Lung microvascular endothelial cell (primary cell): ENCODE measurements around the gene NR1H3. TPM values are rescaled to one million over a fixed set of nuclear protein-coding genes. Genes with fewer than 3 reads are reported as not detected.
"Not testable (repeated sequence)": the region's sequence is repeated elsewhere in the genome, so short reads cannot be mapped to it uniquely, and the experiment has no call there.

ENCODE experiments used
- DNase-seq, 2 donors: peaks; one replicate each; pipeline versions ENCODE4 v3.0.0 to v3.0.0-alpha.2; 2010; ENCODE audit warnings: low read depth in 2 of 2
- total RNA-seq: library from RNA; depleted of rRNA; stranded (reverse); fragments of >200 nt; gene quantifications from 2 replicates; pipeline ENCODE4 v1.2.1, GENCODE V29; 2014

NR1H3 gene
- total RNA-seq, 1 donor from 2014 or later: 29.8 TPM

- DNase-seq: no peak
Observed at GRCh38 chr11:47305734-47306483, 48.1 kb downstream of the NR1H3 start.

GRCh38 chr11:47306484-47306844, 48.7 kb downstream of the NR1H3 start:
- no peak for DNase-seq

DNA sequence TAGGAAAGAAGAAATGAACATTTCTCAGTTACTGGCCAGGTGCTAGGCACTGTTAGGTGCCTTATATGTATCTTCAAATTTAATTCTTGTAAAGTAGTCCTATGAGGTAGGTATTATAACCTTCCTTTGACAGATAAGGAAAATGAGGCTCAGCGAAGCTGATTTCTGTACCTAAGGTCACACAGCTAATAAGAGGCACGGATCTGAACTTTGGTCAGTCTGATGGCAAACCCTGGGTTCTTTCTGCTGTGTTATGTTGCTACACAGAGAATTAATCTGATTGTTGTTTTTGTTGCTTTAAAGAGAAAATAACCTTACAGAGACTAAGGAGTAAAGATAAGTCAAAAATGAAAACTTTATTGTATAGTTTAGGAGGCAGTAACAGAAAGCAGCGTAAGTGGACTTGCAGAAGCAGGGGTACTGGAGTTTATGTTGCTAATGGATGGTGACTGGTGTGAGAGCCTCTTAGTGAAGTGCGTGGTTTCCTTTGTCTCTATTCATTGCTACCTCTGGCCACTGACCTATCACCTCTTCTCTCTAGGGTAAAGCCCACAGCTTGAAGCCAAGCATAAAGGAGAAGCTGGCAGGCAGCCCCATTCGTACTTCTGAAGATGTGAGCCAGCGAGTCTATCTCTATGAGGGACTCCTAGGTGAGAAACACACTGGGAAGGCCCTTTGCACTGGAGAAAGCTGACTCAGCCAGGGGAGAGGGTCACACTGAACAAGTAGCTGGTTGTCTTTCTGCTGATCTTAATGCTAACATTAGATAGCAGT, 50.4 kb downstream of the NR1H3 start:
- no peak for DNase-seq

DNA sequence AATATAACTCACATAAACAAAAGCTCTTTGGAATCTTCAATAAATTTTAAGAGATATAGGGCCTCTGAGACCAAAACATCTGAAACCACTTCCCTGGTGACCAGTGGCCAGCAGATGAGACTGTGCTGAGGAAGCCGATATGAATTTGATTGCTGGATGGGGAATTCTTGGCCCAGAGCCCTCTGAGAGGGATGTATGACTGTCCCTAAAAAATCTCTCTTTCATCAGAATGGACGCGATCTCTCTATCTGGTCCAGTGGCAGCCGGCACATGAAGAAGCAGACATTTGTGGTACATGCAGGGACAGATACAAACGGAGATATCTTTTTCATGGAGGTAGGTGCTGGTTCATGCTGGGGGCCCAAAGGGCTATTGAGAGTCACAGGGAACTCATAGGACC, 57.2 kb downstream of the NR1H3 start:
- DNase-seq: no peak

DNA sequence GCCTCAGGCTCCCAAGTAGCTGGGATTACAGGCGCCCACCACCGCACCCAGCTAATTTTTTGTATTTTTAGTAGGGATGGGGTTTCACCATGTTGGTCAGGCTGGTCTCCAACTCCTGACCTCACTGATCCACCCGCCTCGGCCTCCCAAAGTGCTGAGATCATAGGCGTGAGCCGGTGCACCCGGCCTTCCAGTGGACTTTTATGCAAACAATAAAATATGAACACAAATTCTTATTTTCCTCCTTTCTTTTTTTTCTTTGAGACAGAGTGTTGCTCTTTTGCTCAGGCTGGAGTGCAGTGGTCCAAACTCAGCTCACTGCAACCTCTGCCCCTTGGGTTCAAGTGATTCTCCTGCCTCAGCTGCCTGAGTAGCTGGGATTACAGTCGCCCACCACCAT, 58.7 kb downstream of the NR1H3 start:
- not testable (repeated sequence) for DNase-seq

GRCh38 chr11:47317064-47317828, 59.5 kb downstream of the NR1H3 start:
- DNase-seq: no peak

DNA sequence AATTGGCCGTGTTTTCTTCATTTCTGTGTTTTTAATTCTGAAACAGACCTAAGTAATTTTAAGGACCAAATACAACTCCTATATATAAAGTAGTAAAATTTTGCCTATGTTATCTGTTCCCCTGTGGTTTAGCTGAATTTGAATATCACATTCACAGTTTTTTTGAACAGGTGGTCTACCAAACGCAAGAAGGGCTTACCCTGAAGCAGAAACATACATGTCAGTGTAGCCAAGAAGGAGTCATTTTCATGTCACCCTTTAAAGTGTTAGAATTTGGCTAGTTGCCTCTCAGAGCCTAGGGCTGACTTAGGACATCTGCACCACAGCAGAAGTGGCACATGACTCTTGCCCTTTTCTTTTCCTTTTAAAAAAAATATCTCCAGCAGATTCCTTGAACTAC, 60.4 kb downstream of the NR1H3 start:
- no peak for DNase-seq

Other genes starting within 250 kb of the NR1H3 start
- gene ARFGAP2, start 81.1 kb upstream of the NR1H3 start, total RNA-seq: 57.5 and 69.8 TPM in 2 replicates
- 12.9 and 17.9 TPM in 2 replicates for gene PACSIN3, start 71.6 kb upstream of the NR1H3 start, total RNA-seq
- gene DDB2, start 43.0 kb upstream of the NR1H3 start, total RNA-seq: 23.2 and 53.8 TPM in 2 replicates
- gene ACP2, start 9.2 kb upstream of the NR1H3 start, total RNA-seq: 25.3 and 35.7 TPM in 2 replicates
- 16.3 and 21.0 TPM in 2 replicates for gene MADD, start 12.1 kb downstream of the NR1H3 start, total RNA-seq
- gene MYBPC3, start 94.7 kb downstream of the NR1H3 start, total RNA-seq: not detected in 2 replicates
- not detected in 2 replicates for gene SPI1, start 120.6 kb downstream of the NR1H3 start, total RNA-seq
- gene SLC39A13, start 150.6 kb downstream of the NR1H3 start, total RNA-seq: 33.3 and 51.0 TPM in 2 replicates
- gene PSMC3, start 168.4 kb downstream of the NR1H3 start, total RNA-seq: 126 and 135 TPM in 2 replicates
- 0.20 TPM in 1 of 2 replicates, not detected in the other for gene RAPSN, start 191.1 kb downstream of the NR1H3 start, total RNA-seq